D721Med (cell line): ENCODE data around the gene TSPAN10.

Experiments used
- DNase-seq: peaks from one replicate; pipeline ENCODE4 v3.0.0; 2011; ENCODE audit warnings: low spot score; ENCODE audit not compliant: insufficient read length
- FAIRE-seq: peaks from 2 replicates; lab custom pipeline; 2011; peaks lifted over from hg19 to GRCh38; lab: Jason Lieb, UNC
- TF ChIP-seq, protein P1 (sequence below): IDR thresholded peaks from 2 replicates; pipeline ENCODE4 v1.5.1; 2012; ENCODE audit warnings: mild to moderate bottlenecking, control low read depth; ENCODE audit not compliant: insufficient read depth; ENCODE audit errors: missing control alignments

TSPAN10 gene

GRCh38 chr17:81601525-81602120, 35.4 kb upstream of the TSPAN10 start:
- TF ChIP-seq, protein P1, sequence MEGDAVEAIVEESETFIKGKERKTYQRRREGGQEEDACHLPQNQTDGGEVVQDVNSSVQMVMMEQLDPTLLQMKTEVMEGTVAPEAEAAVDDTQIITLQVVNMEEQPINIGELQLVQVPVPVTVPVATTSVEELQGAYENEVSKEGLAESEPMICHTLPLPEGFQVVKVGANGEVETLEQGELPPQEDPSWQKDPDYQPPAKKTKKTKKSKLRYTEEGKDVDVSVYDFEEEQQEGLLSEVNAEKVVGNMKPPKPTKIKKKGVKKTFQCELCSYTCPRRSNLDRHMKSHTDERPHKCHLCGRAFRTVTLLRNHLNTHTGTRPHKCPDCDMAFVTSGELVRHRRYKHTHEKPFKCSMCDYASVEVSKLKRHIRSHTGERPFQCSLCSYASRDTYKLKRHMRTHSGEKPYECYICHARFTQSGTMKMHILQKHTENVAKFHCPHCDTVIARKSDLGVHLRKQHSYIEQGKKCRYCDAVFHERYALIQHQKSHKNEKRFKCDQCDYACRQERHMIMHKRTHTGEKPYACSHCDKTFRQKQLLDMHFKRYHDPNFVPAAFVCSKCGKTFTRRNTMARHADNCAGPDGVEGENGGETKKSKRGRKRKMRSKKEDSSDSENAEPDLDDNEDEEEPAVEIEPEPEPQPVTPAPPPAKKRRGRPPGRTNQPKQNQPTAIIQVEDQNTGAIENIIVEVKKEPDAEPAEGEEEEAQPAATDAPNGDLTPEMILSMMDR: peak; percentile 88
- DNase-seq (peak; percentile 50), FAIRE-seq (no peak)

DNA sequence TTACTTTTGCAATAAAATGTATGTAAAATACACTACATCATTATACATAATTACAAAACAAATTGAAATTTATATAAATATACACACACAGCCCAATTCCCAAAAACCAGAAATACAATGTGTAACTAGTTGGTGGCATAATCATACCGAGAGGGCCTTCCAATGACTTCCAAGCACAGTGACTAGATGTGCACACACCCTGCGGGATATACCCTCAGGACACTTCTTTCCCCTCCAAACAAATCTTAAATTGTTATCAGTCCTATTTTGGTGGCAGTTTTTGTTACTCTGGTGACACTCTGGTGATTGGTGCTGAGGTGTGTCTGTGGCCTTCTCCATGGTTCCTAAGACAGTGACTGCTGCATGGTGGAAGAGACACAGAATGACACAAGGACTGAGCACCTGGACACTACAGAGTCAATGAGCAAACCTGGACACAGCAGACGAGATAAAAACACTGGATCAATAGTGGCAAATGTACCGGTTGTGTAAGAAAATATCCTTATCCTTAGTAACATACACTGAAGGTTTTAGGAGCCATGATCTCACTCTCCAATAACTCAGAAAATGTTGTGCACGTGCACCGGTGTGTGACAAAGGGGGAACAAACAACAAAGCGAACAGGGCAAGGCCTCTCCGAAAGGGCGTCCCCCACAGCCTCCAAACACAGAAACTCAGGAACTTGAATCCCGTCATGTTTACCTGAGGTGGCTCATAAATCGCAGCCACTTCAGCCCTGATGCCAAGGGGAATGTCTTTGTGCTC, 33.0 kb upstream of the TSPAN10 start:
- FAIRE-seq: no peak
- TF ChIP-seq, protein P1: no peak
- DNase-seq: no peak

- DNase-seq (no peak), FAIRE-seq (no peak)
- TF ChIP-seq, protein P1: no peak
Observed at GRCh38 chr17:81607431-81607830, 29.6 kb upstream of the TSPAN10 start.

DNA sequence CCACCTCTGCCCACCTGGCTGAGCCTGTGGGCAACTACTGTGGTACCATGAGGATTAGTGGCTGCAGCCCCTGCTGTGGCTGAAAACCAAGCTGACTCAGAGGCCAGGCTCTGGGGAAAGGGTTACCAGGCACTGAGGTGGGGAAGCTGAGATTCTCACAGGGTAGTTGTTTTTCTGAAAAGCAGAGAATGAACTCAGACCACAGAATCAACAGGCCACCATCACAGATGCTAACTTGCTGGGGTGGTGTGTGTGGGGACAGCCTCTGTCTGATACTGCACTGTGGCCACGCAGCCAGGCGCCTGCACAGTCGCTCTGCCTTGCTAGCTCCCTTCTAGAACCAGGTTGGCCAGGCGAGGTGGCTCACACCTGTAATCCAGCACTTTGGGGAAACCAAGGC, 28.9 kb upstream of the TSPAN10 start:
- FAIRE-seq (no peak), DNase-seq (no peak)
- TF ChIP-seq, protein P1: no peak

GRCh38 chr17:81608605-81609004, 28.4 kb upstream of the TSPAN10 start:
- no peak for FAIRE-seq
- TF ChIP-seq, protein P1: no peak
- DNase-seq: no peak

- TF ChIP-seq, protein P1: no peak
- FAIRE-seq: no peak
- DNase-seq: no peak
Observed at GRCh38 chr17:81609541-81610311, 27.3 kb upstream of the TSPAN10 start.
